Activated naive CD4-positive, alpha-beta T cell treated with anti-CD3 and anti-CD28 coated beads, Interleukin-2, amount 10 ng/mL, durations not matched to agents 7 days and 5 days (primary cell): ENCODE measurements around the gene STON2.
"Not testable (repeated sequence)": the region's sequence is repeated elsewhere in the genome, so short reads cannot be mapped to it uniquely, and the experiment has no call there.

Source experiments
- CTCF ChIA-PET: fragments of 350-600 bp; sonication (Branson Sonifier 250); formaldehyde crosslinking; loops from one replicate; lab custom pipeline; 2021; ENCODE audit warnings: antibody characterized with exemption; lab: Charles Lee
- DNase-seq: peaks from one replicate; pipeline ENCODE4 v3.0.0-alpha.2; 2020
- H3K27ac Mint-ChIP-seq: one replicate; pipeline ENCODE4 v1.8.0; 2021; ENCODE audit warnings: mild to moderate bottlenecking, moderate library complexity, mixed read lengths
- H3K27me3 Mint-ChIP-seq: one replicate; pipeline ENCODE4 v1.8.0; 2021; ENCODE audit warnings: mild to moderate bottlenecking, mixed read lengths
- H3K36me3 Mint-ChIP-seq: one replicate; pipeline ENCODE4 v1.8.0; 2021; ENCODE audit warnings: mixed read lengths
- H3K4me1 Mint-ChIP-seq: one replicate; pipeline ENCODE4 v1.8.0; 2021; ENCODE audit warnings: mixed read lengths
- H3K4me3 Mint-ChIP-seq: one replicate; pipeline ENCODE4 v1.8.0; 2021; ENCODE audit warnings: mild to moderate bottlenecking, moderate library complexity, mixed read lengths
- H3K9me3 Mint-ChIP-seq: one replicate; pipeline ENCODE4 v1.8.0; 2021; ENCODE audit warnings: mixed read lengths

Gene STON2

GRCh38 chr14:81224222-81224621 is 175.9 kb downstream of the STON2 start:
- CTCF ChIA-PET: no interaction called here

GRCh38 chr14:81223788-81224187 is 176.3 kb downstream of the STON2 start:
- H3K27me3 Mint-ChIP-seq: peaks cover 12% of the 10 kb centered on the region
- CTCF ChIA-PET: not testable (repeated sequence)

More at GRCh38 chr14:81224222-81224621, 175.9 kb downstream of the STON2 start:
- Mint-ChIP-seq H3K9me3 (no peaks in the 10 kb centered on the region), H3K36me3 (peaks cover 12% of the 10 kb centered on the region), H3K4me3 (no peak overlapping the region), H3K27me3 (peaks cover 10% of the 10 kb centered on the region), H3K27ac (no peak overlapping the region), H3K4me1 (peaks cover 13% of the 10 kb centered on the region)
- no peak for DNase-seq

GRCh38 chr14:81222691-81223090 is 177.4 kb downstream of the STON2 start:
- no peak overlapping the region for H3K27ac Mint-ChIP-seq
- DNase-seq: no peak
- no peak overlapping the region for H3K4me3 Mint-ChIP-seq
- peaks cover 12% of the 10 kb centered on the region for H3K27me3 Mint-ChIP-seq
- CTCF ChIA-PET: no interaction called here
- peaks cover 27% of the 10 kb centered on the region for H3K4me1 Mint-ChIP-seq
- peaks cover 15% of the 10 kb centered on the region for H3K36me3 Mint-ChIP-seq
- no peaks in the 10 kb centered on the region for H3K9me3 Mint-ChIP-seq

More at GRCh38 chr14:81223788-81224187, 176.3 kb downstream of the STON2 start:
- not testable (repeated sequence) for H3K27ac Mint-ChIP-seq, H3K4me3 Mint-ChIP-seq, H3K9me3 Mint-ChIP-seq, DNase-seq
- Mint-ChIP-seq H3K36me3 (peaks cover 12% of the 10 kb centered on the region), H3K4me1 (peaks cover 16% of the 10 kb centered on the region)

GRCh38 chr14:81222126-81222525 is 178.0 kb downstream of the STON2 start:
- DNase-seq: no peak
- H3K36me3 Mint-ChIP-seq: peaks cover 17% of the 10 kb centered on the region
- H3K9me3 Mint-ChIP-seq: no peaks in the 10 kb centered on the region
- H3K27me3 Mint-ChIP-seq: peaks cover 12% of the 10 kb centered on the region
- peaks cover 33% of the 10 kb centered on the region for H3K4me1 Mint-ChIP-seq
- H3K27ac Mint-ChIP-seq: peak overlapping the region; percentile 99
- H3K4me3 Mint-ChIP-seq: peak overlapping the region; percentile 93
- CTCF ChIA-PET: no interaction called here

- Mint-ChIP-seq H3K27ac (peak overlapping the region; percentile 99), H3K4me1 (peaks cover 38% of the 10 kb centered on the region), H3K36me3 (peaks cover 19% of the 10 kb centered on the region), H3K27me3 (peaks cover 12% of the 10 kb centered on the region), H3K9me3 (no peaks in the 10 kb centered on the region), H3K4me3 (peak overlapping the region; percentile 93)
- no peak for DNase-seq
- CTCF ChIA-PET: interaction anchor here (1.0 kb wide), 1 partner anchor 243 kb away, joined by 6 read pairs; no protein-coding TSS in a partner anchor
Measured at GRCh38 chr14:81221579-81222102, 178.5 kb downstream of the STON2 start.

- CTCF ChIA-PET: interaction anchor here (0.7 to 1.0 kb wide), 2 partner anchors 244 to 286 kb away, joined by 3 to 6 read pairs; no protein-coding TSS in a partner anchor
- H3K36me3 Mint-ChIP-seq: peaks cover 23% of the 10 kb centered on the region
- peak within 1 kb of the TSS; percentile 100 for H3K27ac Mint-ChIP-seq
- peaks cover 43% of the 10 kb centered on the region for H3K4me1 Mint-ChIP-seq
- peak; percentile 94 for DNase-seq
- peak within 1 kb of the TSS; percentile 99 for H3K4me3 Mint-ChIP-seq
- peaks cover 12% of the 10 kb centered on the region for H3K27me3 Mint-ChIP-seq
- H3K9me3 Mint-ChIP-seq: no peaks in the 10 kb centered on the region
Measured at GRCh38 chr14:81220830-81221578, 179.1 kb downstream of the STON2 start, which contains the start of gene GTF2A1. Gene GTF2A1, minus strand, starts transcription at chr14:81220959. Its CDS starts 441 bp downstream, at chr14:81220518.

- CTCF ChIA-PET: interaction anchor here (0.7 to 1.0 kb wide), 2 partner anchors 244 to 286 kb away, joined by 3 to 6 read pairs; no protein-coding TSS in a partner anchor
- Mint-ChIP-seq H3K36me3 (peaks cover 25% of the 10 kb centered on the region), H3K9me3 (no peaks in the 10 kb centered on the region), H3K27ac (peak overlapping the region; percentile 99), H3K27me3 (peaks cover 12% of the 10 kb centered on the region), H3K4me3 (peak overlapping the region; percentile 93), H3K4me1 (peaks cover 48% of the 10 kb centered on the region)
- DNase-seq: no peak
Measured at GRCh38 chr14:81220580-81220829, 179.6 kb downstream of the STON2 start.

- Mint-ChIP-seq H3K9me3 (no peaks in the 10 kb centered on the region), H3K36me3 (peaks cover 31% of the 10 kb centered on the region), H3K27me3 (peaks cover 12% of the 10 kb centered on the region), H3K4me3 (peak overlapping the region; percentile 99), H3K4me1 (peaks cover 52% of the 10 kb centered on the region), H3K27ac (peak overlapping the region; percentile 100)
- CTCF ChIA-PET: interaction anchor here (1.2 to 1.6 kb wide), 2 partner anchors 34 to 50 kb away, joined by 3 to 6 read pairs; no protein-coding TSS in a partner anchor
- peak; percentile 54 for DNase-seq
Measured at GRCh38 chr14:81219759-81220579, 180.2 kb downstream of the STON2 start.

- peak; percentile 92 for DNase-seq
- H3K4me1 Mint-ChIP-seq: peaks cover 55% of the 10 kb centered on the region
Measured at GRCh38 chr14:81219210-81219758, 180.8 kb downstream of the STON2 start.

GRCh38 chr14:81211844-81212243 is 188.3 kb downstream of the STON2 start:
- Mint-ChIP-seq H3K36me3 (peaks cover 73% of the 10 kb centered on the region), H3K9me3 (no peaks in the 10 kb centered on the region), H3K4me1 (peaks cover 30% of the 10 kb centered on the region), H3K27me3 (no peaks in the 10 kb centered on the region), H3K4me3 (no peak overlapping the region), H3K27ac (no peak overlapping the region)
- CTCF ChIA-PET: interaction anchor here (0.8 to 2.6 kb wide), 6 partner anchors 11 to 215 kb away, joined by 3 to 9 read pairs (median 4); no protein-coding TSS in a partner anchor
- peak; percentile 58 for DNase-seq

More at GRCh38 chr14:81219210-81219758, 180.8 kb downstream of the STON2 start:
- Mint-ChIP-seq H3K27me3 (peaks cover 12% of the 10 kb centered on the region), H3K27ac (peak overlapping the region; percentile 100), H3K9me3 (no peaks in the 10 kb centered on the region), H3K4me3 (peak overlapping the region; percentile 99), H3K36me3 (peaks cover 34% of the 10 kb centered on the region)
- CTCF ChIA-PET: interaction anchor here (1.0 to 1.6 kb wide), 4 partner anchors 23 to 245 kb away, joined by 3 to 6 read pairs (median 3); no protein-coding TSS in a partner anchor
